Spinal cord (tissue), 10 donors: ENCODE data around the gene SAP130. TPM values are rescaled to one million over a fixed set of nuclear protein-coding genes. Genes with fewer than 3 reads are reported as not detected.
A peak's percentile ranks its signal among the peaks of the same experiment; 100 is the strongest.

Source experiments
- DNase-seq, 6 donors: peaks; one replicate each; pipeline versions ENCODE4 v3.0.0 to v3.0.0-alpha.2; 2013 to 2015; ENCODE audit warnings: low spot score in 6 of 6, low read depth in 4 of 6
- H3K27ac ChIP-seq: one replicate; pipeline ENCODE4 v1.5.1; 2013; ENCODE audit warnings: low read depth, low read length, control low read depth
- H3K27me3 ChIP-seq: one replicate; pipeline ENCODE4 v1.6.1; 2013; ENCODE audit warnings: low read length; ENCODE audit not compliant: control insufficient read depth, insufficient read depth
- H3K36me3 ChIP-seq: one replicate; pipeline ENCODE4 v1.6.1; 2013; ENCODE audit warnings: low read length; ENCODE audit not compliant: control insufficient read depth, insufficient read depth
- H3K4me1 ChIP-seq: one replicate; pipeline ENCODE4 v1.6.1; 2013; ENCODE audit warnings: low read length; ENCODE audit not compliant: control insufficient read depth, insufficient read depth
- H3K4me3 ChIP-seq: one replicate; pipeline ENCODE4 v1.5.1; 2013; ENCODE audit warnings: low read depth, low read length, control low read depth
- H3K9me3 ChIP-seq: one replicate; pipeline ENCODE4 v1.6.1; 2013; ENCODE audit warnings: low read length; ENCODE audit not compliant: control insufficient read depth, insufficient read depth
- WGBS: methylation state at CpG from one replicate; pipeline ENCODE4 v1.1.5; 2013; ENCODE audit warnings: missing lambda C conversion rate; ENCODE audit not compliant: insufficient coverage; 5-methylcytosine and 5-hydroxymethylcytosine counted together
- long read RNA-seq, 4 donors: transcript quantifications; one replicate each; lab custom pipeline, GENCODE V29; 2026
- polyA plus RNA-seq, 2 donors: library from polyadenylated mRNA; unstranded; fragments of 120-200 nt; gene quantifications; one replicate each; pipeline ENCODE4 v1.2.1, GENCODE V29; 2013; ENCODE audit not compliant: insufficient read length in 2 of 2
- total RNA-seq, 2 donors: library from RNA; depleted of rRNA in 1 of 2; stranded (reverse); fragments of 120-200 nt in 1 of 2; fragments of >200 nt in 1 of 2; gene quantifications; one replicate each; pipeline versions ENCODE4 v1.2.3 to v1.2.4, GENCODE V29; 2013 to 2014
- donor health status: healthy.

The SAP130 gene
- total RNA-seq (1 to 10 TPM; 6.8 to 10.0 TPM), polyA plus RNA-seq (10 to 100 TPM; 32.3 to 32.4 TPM)
- long read RNA-seq, donor 1, full-length matches to known transcripts, result 1 of 11 reads
- long read RNA-seq, donor 1, partial matches to known transcripts, result 10 of 11 reads
- long read RNA-seq, donor 1, other reads (novel, unspliced or antisense), result 0 of 11 reads
- long read RNA-seq, donor 2, result 0 reads
- long read RNA-seq, donor 3, full-length matches to known transcripts, result 1 of 1 reads
- long read RNA-seq, donor 3, partial matches to known transcripts, result 0 of 1 reads
- long read RNA-seq, donor 3, other reads (novel, unspliced or antisense), result 0 of 1 reads
- long read RNA-seq, donor 4, full-length matches to known transcripts, result 1 of 1 reads
- long read RNA-seq, donor 4, partial matches to known transcripts, result 0 of 1 reads
- long read RNA-seq, donor 4, other reads (novel, unspliced or antisense), result 0 of 1 reads

DNA sequence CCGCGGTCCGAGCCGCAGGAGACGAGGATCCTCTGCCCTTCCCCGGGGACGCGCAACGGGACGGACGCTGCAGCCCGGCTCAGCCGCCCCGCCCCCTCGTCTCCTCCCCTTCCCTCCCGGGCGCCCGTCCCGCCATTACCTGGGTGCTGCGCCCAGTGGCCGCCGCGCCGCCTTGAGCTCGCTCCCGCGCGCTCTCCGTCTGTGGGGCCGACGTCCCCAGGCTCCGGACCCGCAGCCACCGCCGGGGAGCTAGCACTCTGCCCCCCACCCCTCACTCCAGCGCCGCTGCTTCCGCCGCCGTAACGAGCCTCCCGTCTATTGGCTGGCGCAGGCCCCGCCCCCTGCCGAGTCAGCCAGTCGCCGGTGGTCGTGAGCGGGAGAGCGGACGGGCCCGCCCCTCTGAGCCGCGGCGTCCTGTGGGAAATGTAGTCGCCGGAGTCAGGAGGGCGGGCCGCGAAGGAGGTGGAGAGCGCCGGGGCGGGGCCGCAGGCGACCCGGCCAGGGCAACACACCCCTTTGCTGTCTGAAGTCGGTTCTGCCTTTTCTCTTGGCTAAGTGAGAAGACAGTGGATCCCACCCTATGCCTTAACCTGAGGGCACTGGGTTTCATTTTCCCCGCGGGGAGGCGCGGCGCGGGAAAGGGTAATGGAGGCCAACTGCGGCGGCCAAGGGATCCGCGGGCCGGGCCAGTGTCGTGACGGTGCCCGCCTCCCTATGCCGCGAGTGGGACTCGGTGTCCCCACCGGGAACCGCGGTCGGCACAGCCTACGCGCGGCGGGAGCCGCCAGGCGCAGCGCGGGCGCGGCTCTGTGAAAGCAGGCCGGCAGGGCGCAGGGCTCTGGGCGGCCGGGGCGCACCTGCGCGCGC is at the start of gene SAP130:
SAP130 (minus strand) TSS at position 259 of the 867 bp plus-strand sequence. CDS start 1,767 bp downstream, outside the sequence.
- Histone ChIP-seq H3K4me3 (peak within 1 kb of the TSS; percentile 85), H3K27ac (peak within 1 kb of the TSS; percentile 92), H3K27me3 (no peaks in the 10 kb centered on the region), H3K9me3 (no peaks in the 10 kb centered on the region), H3K36me3 (peaks cover 4% of the 10 kb centered on the region), H3K4me1 (no peaks in the 10 kb centered on the region)
- 0% methylated on average over 106 of the region's 106 CpGs for WGBS
- peak; percentile 72 to 99 (median 93) for DNase-seq

DNA sequence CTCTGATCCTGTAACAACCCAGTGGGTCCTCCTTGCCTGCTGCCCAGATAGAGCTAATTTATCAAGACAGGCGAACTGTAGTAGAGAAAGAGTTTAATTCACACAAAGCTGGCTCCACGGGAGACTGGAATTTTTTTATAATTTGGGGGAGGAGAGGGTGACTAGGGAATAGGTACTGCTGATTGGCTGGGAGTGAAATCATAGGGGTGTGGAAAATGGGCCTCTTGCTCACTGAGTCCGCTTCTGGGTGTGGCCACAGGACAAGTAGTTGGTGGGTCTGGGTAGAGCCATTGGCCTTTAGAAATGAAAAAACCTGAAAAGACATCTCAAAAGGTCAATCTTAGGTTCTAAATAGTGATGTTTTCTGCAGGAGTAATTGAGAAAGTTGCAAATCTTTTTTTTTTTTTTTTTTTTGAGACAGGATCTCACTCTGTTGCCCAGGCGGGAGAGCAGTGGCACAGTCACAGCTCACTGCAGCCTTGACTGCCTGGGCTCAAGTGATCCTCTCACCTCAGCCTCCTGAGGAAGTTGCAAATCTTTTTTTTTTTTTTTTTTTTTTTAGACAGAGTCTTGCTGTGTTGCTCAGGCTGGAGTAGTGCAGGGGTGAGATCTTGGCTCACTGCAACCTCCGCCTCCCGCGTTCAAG is 48.7 kb upstream of the SAP130 start:
- H3K4me3 ChIP-seq, result no peak overlapping the region
- no peaks in the 10 kb centered on the region for H3K4me1 ChIP-seq
- DNase-seq, result no peak
- WGBS, result 66% methylated on average over 6 of the region's 7 CpGs
- no peaks in the 10 kb centered on the region for H3K27me3 ChIP-seq
- H3K9me3 ChIP-seq, result no peaks in the 10 kb centered on the region
- no peaks in the 10 kb centered on the region for H3K36me3 ChIP-seq
- H3K27ac ChIP-seq, result no peak overlapping the region

DNA sequence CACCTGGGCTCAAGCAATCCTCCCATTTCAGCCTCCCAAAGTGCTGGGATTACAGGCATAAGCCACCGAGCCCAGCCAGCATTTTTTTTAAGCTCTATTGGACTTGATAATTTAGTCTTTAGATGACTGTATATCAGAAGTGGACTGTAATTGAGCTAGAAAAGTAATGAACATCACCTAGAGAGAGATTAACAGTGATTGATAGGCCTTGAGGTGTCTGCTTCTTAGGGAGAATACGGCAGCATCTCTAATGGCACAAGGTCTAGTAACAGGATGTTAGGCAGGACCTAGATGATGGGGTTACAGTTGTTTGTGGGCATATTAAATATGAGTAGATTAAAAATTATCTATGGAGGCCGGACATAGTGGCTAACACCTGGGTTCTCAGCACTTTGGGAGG is 45.4 kb upstream of the SAP130 start:
- WGBS, result 61% methylated on average over 2 of the region's 3 CpGs

DNA sequence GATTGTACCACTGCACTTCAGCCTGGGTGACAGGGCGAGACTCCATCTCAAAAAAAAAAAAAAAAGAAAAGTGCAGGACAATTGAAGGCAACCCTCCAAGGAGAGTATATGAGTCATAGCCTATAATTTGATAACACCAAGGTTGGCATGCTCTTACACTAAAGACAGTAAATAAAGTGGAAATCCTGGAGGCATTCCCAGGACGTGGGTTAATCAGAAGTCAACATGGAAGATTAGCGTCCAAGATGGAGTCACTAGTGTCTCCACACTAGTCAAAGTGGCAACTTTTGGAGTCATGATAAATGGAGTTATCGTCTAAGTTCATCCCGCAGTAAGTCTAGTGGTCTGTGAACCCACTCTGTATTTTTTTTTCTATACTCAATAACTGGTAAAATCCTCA is 41.9 kb upstream of the SAP130 start:
- Histone ChIP-seq H3K4me3 (no peak overlapping the region), H3K27ac (no peak overlapping the region), H3K36me3 (no peaks in the 10 kb centered on the region), H3K27me3 (no peaks in the 10 kb centered on the region), H3K9me3 (no peaks in the 10 kb centered on the region), H3K4me1 (no peaks in the 10 kb centered on the region)
- WGBS, result 80% methylated on average over 1 of the region's 5 CpGs
- DNase-seq, result no peak

More for the DNA sequence above, 45.4 kb upstream of the SAP130 start:
- no peak overlapping the region for H3K27ac ChIP-seq
- H3K4me1 ChIP-seq, result no peaks in the 10 kb centered on the region
- no peaks in the 10 kb centered on the region for H3K27me3 ChIP-seq
- H3K36me3 ChIP-seq, result no peaks in the 10 kb centered on the region
- H3K9me3 ChIP-seq, result no peaks in the 10 kb centered on the region
- no peak overlapping the region for H3K4me3 ChIP-seq
- DNase-seq, result no peak

DNA sequence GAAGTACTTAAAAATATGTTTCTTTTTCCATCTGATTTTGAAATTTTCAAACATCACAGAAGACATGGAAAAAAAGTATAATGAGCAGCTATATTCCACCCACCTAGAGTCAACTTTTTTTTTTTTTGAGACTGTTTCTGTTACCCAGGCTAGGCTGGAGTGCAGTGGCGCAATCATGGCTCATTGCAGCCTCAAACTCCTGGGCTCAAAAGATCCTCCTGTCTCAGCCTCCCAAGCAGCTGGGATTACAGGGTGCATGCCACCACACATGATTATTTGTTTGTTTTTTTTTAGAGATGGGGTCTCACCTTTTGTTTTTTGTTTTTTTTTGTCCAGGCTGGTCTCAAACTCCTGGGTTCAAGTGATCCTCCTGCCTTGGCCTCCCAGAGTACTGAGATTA is 36.5 kb upstream of the SAP130 start:
- Histone ChIP-seq H3K27ac (no peak overlapping the region), H3K4me1 (no peaks in the 10 kb centered on the region), H3K36me3 (no peaks in the 10 kb centered on the region), H3K4me3 (no peak overlapping the region), H3K27me3 (no peaks in the 10 kb centered on the region), H3K9me3 (no peaks in the 10 kb centered on the region)
- WGBS, result no CpG with 5 or more reads among the region's 1 CpG
- no peak for DNase-seq

DNA sequence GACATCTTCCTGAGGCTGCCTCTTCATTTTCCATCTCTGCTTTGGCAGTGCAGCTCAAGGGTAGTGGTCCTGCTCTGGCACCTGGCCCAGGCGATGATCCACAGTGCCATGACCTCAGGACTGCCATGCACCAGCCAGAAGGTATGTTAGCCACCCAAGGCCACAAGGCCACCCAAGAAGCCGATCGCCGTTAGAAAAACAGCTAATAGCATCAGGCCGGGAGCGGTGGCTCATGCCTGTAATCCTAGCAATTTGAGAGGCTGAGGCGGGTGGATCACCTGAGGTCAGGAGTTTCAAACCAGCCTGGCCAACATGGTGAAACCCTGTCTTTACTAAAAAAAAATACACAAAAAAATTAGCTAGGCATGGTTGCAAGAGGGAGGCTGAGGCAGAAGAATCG is 34.7 kb upstream of the SAP130 start:
- DNase-seq, result no peak
- no peaks in the 10 kb centered on the region for H3K9me3 ChIP-seq
- H3K36me3 ChIP-seq, result no peaks in the 10 kb centered on the region
- H3K4me1 ChIP-seq, result no peaks in the 10 kb centered on the region
- 74% methylated on average over 7 of the region's 8 CpGs for WGBS
- H3K4me3 ChIP-seq, result no peak overlapping the region
- no peak overlapping the region for H3K27ac ChIP-seq
- no peaks in the 10 kb centered on the region for H3K27me3 ChIP-seq

DNA sequence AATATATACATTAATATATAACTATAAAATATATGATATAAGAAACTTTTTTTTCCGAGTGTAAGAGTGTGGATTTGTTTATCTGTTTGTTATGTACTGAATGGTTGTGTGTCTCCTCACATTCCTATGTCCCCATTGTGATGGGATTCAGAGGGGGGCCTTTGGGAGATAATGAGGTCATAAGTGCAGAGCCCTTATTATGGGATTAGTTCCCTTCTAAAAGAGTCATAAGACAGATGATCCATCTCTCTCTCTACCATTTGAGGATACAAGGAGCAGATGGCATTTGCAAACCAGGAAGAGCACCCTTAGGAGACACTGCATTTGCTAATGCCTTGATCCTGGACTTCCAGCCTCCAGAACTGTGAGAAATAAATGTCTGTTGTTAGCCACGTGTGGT is 30.3 kb upstream of the SAP130 start:
- H3K36me3 ChIP-seq, result no peaks in the 10 kb centered on the region
- H3K4me3 ChIP-seq, result no peak overlapping the region
- 73% methylated on average over 1 of the region's 2 CpGs for WGBS

DNA sequence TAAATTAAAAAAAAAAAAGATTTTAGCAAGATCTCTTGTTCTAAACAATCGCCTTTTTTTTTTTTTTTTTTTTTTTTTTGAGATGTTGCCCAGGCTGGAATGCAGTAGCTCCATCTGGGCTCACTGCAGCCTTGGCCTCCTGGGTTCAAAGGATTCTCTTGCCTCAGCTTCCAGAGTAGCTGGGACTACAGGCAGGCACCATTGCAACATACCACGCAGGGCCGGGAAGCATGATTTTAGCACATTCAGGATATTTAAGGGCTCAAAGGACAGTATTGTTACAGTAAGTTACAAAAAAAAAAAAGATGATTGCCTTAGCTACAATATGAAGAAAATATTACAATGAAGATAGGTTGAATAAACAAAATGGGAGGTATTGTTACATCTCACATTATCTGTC is 29.5 kb upstream of the SAP130 start:
- Histone ChIP-seq H3K27ac (no peak overlapping the region), H3K4me3 (no peak overlapping the region), H3K9me3 (no peaks in the 10 kb centered on the region), H3K4me1 (no peaks in the 10 kb centered on the region), H3K27me3 (no peaks in the 10 kb centered on the region), H3K36me3 (no peaks in the 10 kb centered on the region)
- DNase-seq, result no peak
- 100% methylated on average over 1 of the region's 3 CpGs for WGBS

More for the DNA sequence above, 30.3 kb upstream of the SAP130 start:
- Histone ChIP-seq H3K9me3 (no peaks in the 10 kb centered on the region), H3K27me3 (no peaks in the 10 kb centered on the region), H3K27ac (no peak overlapping the region), H3K4me1 (no peaks in the 10 kb centered on the region)
- no peak for DNase-seq

DNA sequence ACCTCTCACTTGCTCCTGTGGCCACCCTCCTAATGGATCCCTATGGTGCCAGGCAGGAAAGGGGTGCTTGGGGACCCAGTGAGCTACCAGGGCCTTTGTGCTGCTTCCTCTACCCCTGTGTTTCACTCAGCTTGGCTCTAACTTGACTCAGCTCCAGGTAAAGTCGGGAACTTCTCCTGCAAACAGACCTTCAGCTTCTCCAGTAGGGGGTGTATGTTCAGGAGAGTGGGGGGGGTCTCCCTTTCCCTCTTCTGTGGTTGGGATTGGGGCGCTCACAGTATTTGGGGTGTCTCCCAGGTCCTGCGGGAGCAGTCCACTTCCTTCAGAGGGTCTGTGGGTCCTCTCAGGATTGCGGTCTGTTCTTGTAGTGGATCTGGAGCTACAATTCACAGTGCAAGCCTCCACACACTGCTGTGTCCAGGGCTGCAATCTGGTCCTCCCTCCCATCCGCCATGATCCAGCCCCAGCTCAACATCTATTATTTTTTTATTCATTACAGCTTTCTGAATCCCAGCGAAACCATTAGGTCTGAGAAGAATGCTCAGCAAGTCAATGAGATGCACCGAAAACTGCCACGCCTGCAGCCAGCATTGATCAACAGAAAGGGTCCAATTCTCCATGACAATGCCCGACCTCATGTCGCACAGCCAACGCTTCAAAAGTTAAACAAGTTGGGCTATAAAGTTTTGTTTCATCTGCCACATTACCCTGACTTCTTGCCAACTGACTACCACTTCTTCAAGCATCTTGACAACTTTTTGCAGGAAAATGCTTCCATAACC is 26.4 kb upstream of the SAP130 start:
- Histone ChIP-seq H3K36me3 (no peaks in the 10 kb centered on the region), H3K9me3 (no peaks in the 10 kb centered on the region), H3K27me3 (no peaks in the 10 kb centered on the region), H3K4me3 (no peak overlapping the region), H3K27ac (no peak overlapping the region), H3K4me1 (no peaks in the 10 kb centered on the region)
- 77% methylated on average over 8 of the region's 11 CpGs for WGBS
- DNase-seq, result no peak
